WTC11 (cell line): Measurements from ENCODE around the gene PYM1. TPM values are rescaled to one million over a fixed set of nuclear protein-coding genes. Genes with fewer than 3 reads are reported as not detected.
A peak's percentile ranks its signal among the peaks of the same experiment; 100 is the strongest.

ENCODE experiments used
- ATAC-seq: fragments of 200-7000 bp; cut with Tn5 transposase; 2 replicates; pipeline ENCODE4 v1.10.0; 2021; ENCODE audit warnings: mild to moderate bottlenecking, moderate library complexity
- CTCF ChIA-PET: fragments of 300-600 bp; sonication (Branson Sonifier 250); formaldehyde crosslinking; loops from one replicate; lab custom pipeline; 2021; ENCODE audit warnings: antibody characterized with exemption; lab: Charles Lee
- POLR2A ChIA-PET: fragments of 350-600 bp; sonication (Branson Sonifier 250); formaldehyde crosslinking; loops from one replicate; lab custom pipeline; 2021; ENCODE audit warnings: antibody characterized with exemption; lab: Charles Lee
- DNase-seq: peaks from one replicate; pipeline ENCODE4 v3.0.0; 2021; ENCODE audit warnings: low spot score
- H3K27ac Mint-ChIP-seq: 2 replicates; pipeline ENCODE4 v1.8.0; 2021; ENCODE audit warnings: mixed read lengths
- H3K27me3 Mint-ChIP-seq: 2 replicates; pipeline ENCODE4 v1.8.0; 2021; ENCODE audit warnings: low read depth, mild to moderate bottlenecking, moderate library complexity, mixed read lengths
- H3K36me3 Mint-ChIP-seq: 2 replicates; pipeline ENCODE4 v1.8.0; 2021; ENCODE audit warnings: mixed read lengths
- H3K4me1 Mint-ChIP-seq: 2 replicates; pipeline ENCODE4 v1.8.0; 2022; ENCODE audit warnings: mixed read lengths
- H3K4me3 Mint-ChIP-seq: 2 replicates; pipeline ENCODE4 v1.8.0; 2021; ENCODE audit warnings: mild to moderate bottlenecking, moderate library complexity, mixed read lengths
- H3K9me3 Mint-ChIP-seq: 2 replicates; pipeline ENCODE4 v1.8.0; 2021; ENCODE audit warnings: mixed read lengths
- CBFB ChIP-seq: sonication (generic); formaldehyde crosslinking; IDR thresholded peaks from 2 replicates; pipeline ENCODE4 v1.8.1; 2022; ENCODE audit warnings: mild to moderate bottlenecking, low read depth, missing genetic modification reagents
- CREB1 ChIP-seq: sonication (generic); formaldehyde crosslinking; IDR thresholded peaks from 2 replicates; pipeline ENCODE4 v1.8.0; 2023; ENCODE audit warnings: mild to moderate bottlenecking, missing genetic modification reagents
- EMX1 ChIP-seq: fragments of 250-450 bp; sonication (Bioruptor Pico); IDR thresholded peaks from 2 replicates; pipeline ENCODE4 v1.8.0; 2021; ENCODE audit warnings: mild to moderate bottlenecking
- KAT7 ChIP-seq: sonication (generic); formaldehyde crosslinking; IDR thresholded peaks from 2 replicates; pipeline ENCODE4 v1.8.1; 2023; ENCODE audit warnings: missing genetic modification reagents, mild to moderate bottlenecking, borderline replicate concordance
- NR3C1 ChIP-seq: sonication (generic); formaldehyde crosslinking; conservative IDR thresholded peaks from 2 replicates; pipeline ENCODE4 v1.8.1; 2023; ENCODE audit warnings: low read depth, mild to moderate bottlenecking, missing genetic modification reagents
- RORB ChIP-seq: fragments of 250-450 bp; sonication (Bioruptor Pico); IDR thresholded peaks from 2 replicates; pipeline ENCODE4 v1.9.0; 2021; ENCODE audit warnings: mild to moderate bottlenecking
- SP1 ChIP-seq: sonication (generic); formaldehyde crosslinking; conservative IDR thresholded peaks from 2 replicates; pipeline ENCODE4 v1.8.1; 2022; ENCODE audit warnings: missing genetic modification reagents
- TEAD1 ChIP-seq: sonication (generic); formaldehyde crosslinking; IDR thresholded peaks from 2 replicates; pipeline ENCODE4 v1.8.0; 2022; ENCODE audit warnings: mild to moderate bottlenecking, missing genetic modification reagents
- ZNF138 ChIP-seq: sonication (generic); formaldehyde crosslinking; conservative IDR thresholded peaks from 2 replicates; pipeline ENCODE4 v1.8.1; 2022; ENCODE audit warnings: mild to moderate bottlenecking, moderate library complexity, missing genetic modification reagents
- ZNF263 ChIP-seq: sonication (generic); formaldehyde crosslinking; IDR thresholded peaks from 2 replicates; pipeline ENCODE4 v1.8.1; 2022; ENCODE audit warnings: low read depth, mild to moderate bottlenecking, moderate library complexity, missing genetic modification reagents
- total RNA-seq: library from RNA; stranded (reverse); gene quantifications from 3 replicates; pipeline ENCODE4 v1.2.3, GENCODE V29; 2021
- TF ChIP-seq, protein P1 (sequence below): sonication (generic); formaldehyde crosslinking; IDR thresholded peaks from 2 replicates; pipeline ENCODE4 v1.8.1; 2022; ENCODE audit warnings: mild to moderate bottlenecking, missing genetic modification reagents, moderate library complexity, borderline replicate concordance
- TF ChIP-seq, protein P2 (sequence below): sonication (generic); formaldehyde crosslinking; IDR thresholded peaks from 2 replicates; pipeline ENCODE4 v1.8.1; 2023; ENCODE audit warnings: mild to moderate bottlenecking, missing genetic modification reagents
- TF ChIP-seq, protein P3 (sequence below): sonication (generic); formaldehyde crosslinking; IDR thresholded peaks from 2 replicates; pipeline ENCODE4 v1.8.1; 2023; ENCODE audit warnings: mild to moderate bottlenecking, missing genetic modification reagents, moderate library complexity
- TF ChIP-seq, protein P4 (sequence below): sonication (generic); formaldehyde crosslinking; IDR thresholded peaks from 2 replicates; pipeline ENCODE4 v1.8.0; 2023; ENCODE audit warnings: mild to moderate bottlenecking, missing genetic modification reagents
- TF ChIP-seq, protein P5 (sequence below): sonication (generic); formaldehyde crosslinking; IDR thresholded peaks from 2 replicates; pipeline ENCODE4 v1.8.1; 2023; ENCODE audit warnings: mild to moderate bottlenecking, missing genetic modification reagents
- TF ChIP-seq, protein P6 (sequence below): sonication (generic); formaldehyde crosslinking; IDR thresholded peaks from 2 replicates; pipeline ENCODE4 v1.8.0; 2022; ENCODE audit warnings: missing genetic modification reagents
- TF ChIP-seq, protein P7 (sequence below): fragments of 250-450 bp; sonication (Bioruptor Pico); IDR thresholded peaks from 2 replicates; pipeline ENCODE4 v1.8.0; 2021; ENCODE audit warnings: mild to moderate bottlenecking
- TF ChIP-seq, protein P8 (sequence below): sonication (generic); formaldehyde crosslinking; IDR thresholded peaks from 2 replicates; pipeline ENCODE4 v1.8.0; 2022; ENCODE audit warnings: mild to moderate bottlenecking, missing genetic modification reagents

PYM1 gene
- total RNA-seq, 1 experiment from 2014 or later, result 55.5 TPM

DNA sequence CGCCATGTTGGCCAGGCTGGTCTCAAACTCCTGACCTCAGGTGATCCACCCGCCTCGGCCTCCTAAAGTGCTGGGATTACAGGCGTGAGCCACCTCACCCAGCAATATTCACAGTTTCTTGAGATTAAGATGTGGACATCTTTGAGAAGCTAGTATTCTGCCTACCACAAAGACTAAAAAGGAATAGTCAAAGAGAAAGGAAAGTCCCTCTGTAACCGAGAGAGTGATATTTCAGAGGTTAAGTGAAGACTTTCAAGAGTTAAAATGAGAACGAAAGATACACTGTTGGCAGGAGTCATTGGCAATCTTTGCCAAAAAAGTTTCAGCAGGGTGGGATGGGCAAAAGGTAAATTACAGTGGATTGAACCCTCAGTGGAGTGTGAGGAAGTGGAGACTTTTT is 18.9 kb upstream of the PYM1 start:
- H3K4me1 Mint-ChIP-seq, result no peaks in the 10 kb centered on the region
- no peak overlapping the region for H3K4me3 Mint-ChIP-seq
- no peaks in the 10 kb centered on the region for H3K36me3 Mint-ChIP-seq
- TF ChIP-seq NR3C1 (CRISPR knock-in tag) (no peak), SP1 (CRISPR knock-in tag) (no peak), CREB1 (CRISPR knock-in tag) (no peak), TEAD1 (no peak), ZNF138 (no peak), CBFB (CRISPR knock-in tag) (no peak), EMX1 (CRISPR knock-in tag) (no peak)
- TF ChIP-seq, protein P1, sequence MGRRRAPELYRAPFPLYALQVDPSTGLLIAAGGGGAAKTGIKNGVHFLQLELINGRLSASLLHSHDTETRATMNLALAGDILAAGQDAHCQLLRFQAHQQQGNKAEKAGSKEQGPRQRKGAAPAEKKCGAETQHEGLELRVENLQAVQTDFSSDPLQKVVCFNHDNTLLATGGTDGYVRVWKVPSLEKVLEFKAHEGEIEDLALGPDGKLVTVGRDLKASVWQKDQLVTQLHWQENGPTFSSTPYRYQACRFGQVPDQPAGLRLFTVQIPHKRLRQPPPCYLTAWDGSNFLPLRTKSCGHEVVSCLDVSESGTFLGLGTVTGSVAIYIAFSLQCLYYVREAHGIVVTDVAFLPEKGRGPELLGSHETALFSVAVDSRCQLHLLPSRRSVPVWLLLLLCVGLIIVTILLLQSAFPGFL (CRISPR knock-in tag), result no peak
- TF ChIP-seq, protein P2, sequence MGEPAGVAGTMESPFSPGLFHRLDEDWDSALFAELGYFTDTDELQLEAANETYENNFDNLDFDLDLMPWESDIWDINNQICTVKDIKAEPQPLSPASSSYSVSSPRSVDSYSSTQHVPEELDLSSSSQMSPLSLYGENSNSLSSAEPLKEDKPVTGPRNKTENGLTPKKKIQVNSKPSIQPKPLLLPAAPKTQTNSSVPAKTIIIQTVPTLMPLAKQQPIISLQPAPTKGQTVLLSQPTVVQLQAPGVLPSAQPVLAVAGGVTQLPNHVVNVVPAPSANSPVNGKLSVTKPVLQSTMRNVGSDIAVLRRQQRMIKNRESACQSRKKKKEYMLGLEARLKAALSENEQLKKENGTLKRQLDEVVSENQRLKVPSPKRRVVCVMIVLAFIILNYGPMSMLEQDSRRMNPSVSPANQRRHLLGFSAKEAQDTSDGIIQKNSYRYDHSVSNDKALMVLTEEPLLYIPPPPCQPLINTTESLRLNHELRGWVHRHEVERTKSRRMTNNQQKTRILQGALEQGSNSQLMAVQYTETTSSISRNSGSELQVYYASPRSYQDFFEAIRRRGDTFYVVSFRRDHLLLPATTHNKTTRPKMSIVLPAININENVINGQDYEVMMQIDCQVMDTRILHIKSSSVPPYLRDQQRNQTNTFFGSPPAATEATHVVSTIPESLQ (CRISPR knock-in tag), result no peak
- TF ChIP-seq, protein P3, sequence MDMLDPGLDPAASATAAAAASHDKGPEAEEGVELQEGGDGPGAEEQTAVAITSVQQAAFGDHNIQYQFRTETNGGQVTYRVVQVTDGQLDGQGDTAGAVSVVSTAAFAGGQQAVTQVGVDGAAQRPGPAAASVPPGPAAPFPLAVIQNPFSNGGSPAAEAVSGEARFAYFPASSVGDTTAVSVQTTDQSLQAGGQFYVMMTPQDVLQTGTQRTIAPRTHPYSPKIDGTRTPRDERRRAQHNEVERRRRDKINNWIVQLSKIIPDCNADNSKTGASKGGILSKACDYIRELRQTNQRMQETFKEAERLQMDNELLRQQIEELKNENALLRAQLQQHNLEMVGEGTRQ, result no peak
- TF ChIP-seq, protein P4, sequence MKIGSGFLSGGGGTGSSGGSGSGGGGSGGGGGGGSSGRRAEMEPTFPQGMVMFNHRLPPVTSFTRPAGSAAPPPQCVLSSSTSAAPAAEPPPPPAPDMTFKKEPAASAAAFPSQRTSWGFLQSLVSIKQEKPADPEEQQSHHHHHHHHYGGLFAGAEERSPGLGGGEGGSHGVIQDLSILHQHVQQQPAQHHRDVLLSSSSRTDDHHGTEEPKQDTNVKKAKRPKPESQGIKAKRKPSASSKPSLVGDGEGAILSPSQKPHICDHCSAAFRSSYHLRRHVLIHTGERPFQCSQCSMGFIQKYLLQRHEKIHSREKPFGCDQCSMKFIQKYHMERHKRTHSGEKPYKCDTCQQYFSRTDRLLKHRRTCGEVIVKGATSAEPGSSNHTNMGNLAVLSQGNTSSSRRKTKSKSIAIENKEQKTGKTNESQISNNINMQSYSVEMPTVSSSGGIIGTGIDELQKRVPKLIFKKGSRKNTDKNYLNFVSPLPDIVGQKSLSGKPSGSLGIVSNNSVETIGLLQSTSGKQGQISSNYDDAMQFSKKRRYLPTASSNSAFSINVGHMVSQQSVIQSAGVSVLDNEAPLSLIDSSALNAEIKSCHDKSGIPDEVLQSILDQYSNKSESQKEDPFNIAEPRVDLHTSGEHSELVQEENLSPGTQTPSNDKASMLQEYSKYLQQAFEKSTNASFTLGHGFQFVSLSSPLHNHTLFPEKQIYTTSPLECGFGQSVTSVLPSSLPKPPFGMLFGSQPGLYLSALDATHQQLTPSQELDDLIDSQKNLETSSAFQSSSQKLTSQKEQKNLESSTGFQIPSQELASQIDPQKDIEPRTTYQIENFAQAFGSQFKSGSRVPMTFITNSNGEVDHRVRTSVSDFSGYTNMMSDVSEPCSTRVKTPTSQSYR (CRISPR knock-in tag), result no peak
- TF ChIP-seq, protein P5, sequence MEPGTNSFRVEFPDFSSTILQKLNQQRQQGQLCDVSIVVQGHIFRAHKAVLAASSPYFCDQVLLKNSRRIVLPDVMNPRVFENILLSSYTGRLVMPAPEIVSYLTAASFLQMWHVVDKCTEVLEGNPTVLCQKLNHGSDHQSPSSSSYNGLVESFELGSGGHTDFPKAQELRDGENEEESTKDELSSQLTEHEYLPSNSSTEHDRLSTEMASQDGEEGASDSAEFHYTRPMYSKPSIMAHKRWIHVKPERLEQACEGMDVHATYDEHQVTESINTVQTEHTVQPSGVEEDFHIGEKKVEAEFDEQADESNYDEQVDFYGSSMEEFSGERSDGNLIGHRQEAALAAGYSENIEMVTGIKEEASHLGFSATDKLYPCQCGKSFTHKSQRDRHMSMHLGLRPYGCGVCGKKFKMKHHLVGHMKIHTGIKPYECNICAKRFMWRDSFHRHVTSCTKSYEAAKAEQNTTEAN, result no peak
- H3K27me3 Mint-ChIP-seq, result no peaks in the 10 kb centered on the region; the same call in 1 of the 2 replicates
- peak overlapping the region; percentile 20; the same call in 1 of the 2 replicates for H3K27ac Mint-ChIP-seq
- ChIA-PET POLR2A (interaction anchor here (0.6 kb wide), 1 partner anchor 10 kb away, joined by 3 read pairs; no protein-coding TSS in a partner anchor), CTCF (interaction anchor here (1.1 kb wide), 1 partner anchor 208 kb away, joined by 4 read pairs; no protein-coding TSS in a partner anchor)
- ATAC-seq (no peak), DNase-seq (no peak)
- H3K9me3 Mint-ChIP-seq, result no peaks in the 10 kb centered on the region

DNA sequence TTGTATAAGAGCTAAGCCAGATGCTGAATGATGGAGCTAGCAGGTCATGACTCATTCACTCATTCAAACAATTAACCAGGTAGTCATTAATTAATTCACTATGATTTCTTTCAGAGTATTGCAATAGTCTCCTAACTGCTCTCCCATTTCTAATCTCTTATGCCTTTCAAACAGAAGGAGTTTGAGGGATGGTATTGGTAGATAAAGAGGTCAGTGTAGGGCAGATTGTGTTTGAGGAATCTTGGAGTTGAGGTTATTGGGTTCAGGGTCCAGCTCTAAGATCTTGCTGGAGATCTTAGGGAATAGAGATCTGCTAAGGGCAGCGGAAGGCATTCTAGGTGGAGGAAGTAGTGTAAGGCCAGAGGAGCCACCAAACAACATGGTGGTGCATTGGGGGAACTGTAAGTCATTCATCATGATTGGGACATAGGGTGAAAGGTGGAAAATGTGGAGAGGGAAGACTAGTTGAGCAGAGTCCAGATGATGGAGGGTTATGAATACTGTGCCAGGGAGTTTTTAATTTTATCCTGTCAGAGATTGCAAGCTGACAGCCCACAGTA is 15.0 kb upstream of the PYM1 start:
- ChIA-PET CTCF (interaction anchor here (0.8 kb wide), 1 partner anchor 204 kb away, joined by 3 read pairs; no protein-coding TSS in a partner anchor), POLR2A (no interaction called here)
- ATAC-seq, result no peak
- no peaks in the 10 kb centered on the region for H3K36me3 Mint-ChIP-seq
- DNase-seq, result no peak
- H3K4me3 Mint-ChIP-seq, result no peak overlapping the region
- no peaks in the 10 kb centered on the region for H3K27me3 Mint-ChIP-seq
- H3K9me3 Mint-ChIP-seq, result no peaks in the 10 kb centered on the region
- H3K27ac Mint-ChIP-seq, result no peak overlapping the region
- peaks cover 9% of the 10 kb centered on the region for H3K4me1 Mint-ChIP-seq
- TF ChIP-seq, protein P6, sequence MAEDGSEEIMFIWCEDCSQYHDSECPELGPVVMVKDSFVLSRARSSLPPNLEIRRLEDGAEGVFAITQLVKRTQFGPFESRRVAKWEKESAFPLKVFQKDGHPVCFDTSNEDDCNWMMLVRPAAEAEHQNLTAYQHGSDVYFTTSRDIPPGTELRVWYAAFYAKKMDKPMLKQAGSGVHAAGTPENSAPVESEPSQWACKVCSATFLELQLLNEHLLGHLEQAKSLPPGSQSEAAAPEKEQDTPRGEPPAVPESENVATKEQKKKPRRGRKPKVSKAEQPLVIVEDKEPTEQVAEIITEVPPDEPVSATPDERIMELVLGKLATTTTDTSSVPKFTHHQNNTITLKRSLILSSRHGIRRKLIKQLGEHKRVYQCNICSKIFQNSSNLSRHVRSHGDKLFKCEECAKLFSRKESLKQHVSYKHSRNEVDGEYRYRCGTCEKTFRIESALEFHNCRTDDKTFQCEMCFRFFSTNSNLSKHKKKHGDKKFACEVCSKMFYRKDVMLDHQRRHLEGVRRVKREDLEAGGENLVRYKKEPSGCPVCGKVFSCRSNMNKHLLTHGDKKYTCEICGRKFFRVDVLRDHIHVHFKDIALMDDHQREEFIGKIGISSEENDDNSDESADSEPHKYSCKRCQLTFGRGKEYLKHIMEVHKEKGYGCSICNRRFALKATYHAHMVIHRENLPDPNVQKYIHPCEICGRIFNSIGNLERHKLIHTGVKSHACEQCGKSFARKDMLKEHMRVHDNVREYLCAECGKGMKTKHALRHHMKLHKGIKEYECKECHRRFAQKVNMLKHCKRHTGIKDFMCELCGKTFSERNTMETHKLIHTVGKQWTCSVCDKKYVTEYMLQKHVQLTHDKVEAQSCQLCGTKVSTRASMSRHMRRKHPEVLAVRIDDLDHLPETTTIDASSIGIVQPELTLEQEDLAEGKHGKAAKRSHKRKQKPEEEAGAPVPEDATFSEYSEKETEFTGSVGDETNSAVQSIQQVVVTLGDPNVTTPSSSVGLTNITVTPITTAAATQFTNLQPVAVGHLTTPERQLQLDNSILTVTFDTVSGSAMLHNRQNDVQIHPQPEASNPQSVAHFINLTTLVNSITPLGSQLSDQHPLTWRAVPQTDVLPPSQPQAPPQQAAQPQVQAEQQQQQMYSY (CRISPR knock-in tag), result no peak
- TF ChIP-seq ZNF263 (CRISPR knock-in tag) (no peak), RORB (CRISPR knock-in tag) (no peak), KAT7 (CRISPR knock-in tag) (no peak)
- TF ChIP-seq, protein P7, sequence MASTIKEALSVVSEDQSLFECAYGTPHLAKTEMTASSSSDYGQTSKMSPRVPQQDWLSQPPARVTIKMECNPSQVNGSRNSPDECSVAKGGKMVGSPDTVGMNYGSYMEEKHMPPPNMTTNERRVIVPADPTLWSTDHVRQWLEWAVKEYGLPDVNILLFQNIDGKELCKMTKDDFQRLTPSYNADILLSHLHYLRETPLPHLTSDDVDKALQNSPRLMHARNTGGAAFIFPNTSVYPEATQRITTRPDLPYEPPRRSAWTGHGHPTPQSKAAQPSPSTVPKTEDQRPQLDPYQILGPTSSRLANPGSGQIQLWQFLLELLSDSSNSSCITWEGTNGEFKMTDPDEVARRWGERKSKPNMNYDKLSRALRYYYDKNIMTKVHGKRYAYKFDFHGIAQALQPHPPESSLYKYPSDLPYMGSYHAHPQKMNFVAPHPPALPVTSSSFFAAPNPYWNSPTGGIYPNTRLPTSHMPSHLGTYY (CRISPR knock-in tag), result no peak
- TF ChIP-seq, protein P8, sequence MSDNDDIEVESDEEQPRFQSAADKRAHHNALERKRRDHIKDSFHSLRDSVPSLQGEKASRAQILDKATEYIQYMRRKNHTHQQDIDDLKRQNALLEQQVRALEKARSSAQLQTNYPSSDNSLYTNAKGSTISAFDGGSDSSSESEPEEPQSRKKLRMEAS (CRISPR knock-in tag), result no peak
